ENCODE results near the gene ADAM33. TPM values are rescaled to one million over a fixed set of nuclear protein-coding genes. Genes with fewer than 3 reads are reported as not detected.

The ADAM33 gene
- total RNA-seq, 1 experiment from 2014 or later: not detected

- no peak overlapping the region for H3K27ac ChIP-seq (ENCODE audit: low read depth, low read length)
- H3K9me2 ChIP-seq (ENCODE audit: insufficient read depth): no peaks in the 10 kb centered on the region
- ATAC-seq (no peak), DNase-seq (ENCODE audit: low read depth, low spot score) (no peak)
- H2AFZ ChIP-seq (ENCODE audit: low read depth, low read length, poor library complexity, severe bottlenecking): no peak overlapping the region
- BruUV-seq (replicated peaks): no TSS peak
- intact Hi-C loops (cut with micrococcal nuclease): no loop called here
- TF ChIP-seq YY1 (IDR thresholded peaks at IDR 0.05; ENCODE audit: extremely low read depth, insufficient replicate concordance, low read depth, low read length) (no peak), JUND (IDR thresholded peaks at IDR 0.05) (no peak), MAX (IDR thresholded peaks at IDR 0.05) (no peak), CBX3 (IDR thresholded peaks at IDR 0.05; ENCODE audit: low read depth) (no peak), ZFX (IDR thresholded peaks at IDR 0.05) (no peak), ATF3 (IDR thresholded peaks at IDR 0.05) (no peak), POLR2A (IDR thresholded peaks at IDR 0.05; ENCODE audit: borderline replicate concordance, extremely low read depth, insufficient read depth, insufficient read length) (no peak), CEBPB (IDR thresholded peaks at IDR 0.05; ENCODE audit: low read depth) (no peak), CTCF (IDR thresholded peaks at IDR 0.05 in 2 of 3, conservative IDR thresholded peaks at IDR 0.05 in 1 of 3; ENCODE audit: borderline replicate concordance in 1 of 3, insufficient read depth in 1 of 3, low read depth in 2 of 3, low read length in 2 of 3) (no peak), ZBTB33 (IDR thresholded peaks at IDR 0.05; ENCODE audit: extremely low read depth, insufficient replicate concordance, low read length) (no peak), ELF1 (IDR thresholded peaks at IDR 0.05; ENCODE audit: borderline replicate concordance, low read depth) (no peak)
- no peak overlapping the region for H3K4me3 ChIP-seq (replicated peaks in 1 of 2; ENCODE audit: low read depth in 1 of 2, low read length in 2 of 2)
- POLR2A ChIA-PET: no interaction called here
- no peaks in the 10 kb centered on the region for H3K9me3 ChIP-seq (ENCODE audit: control insufficient read depth in 1 of 2, insufficient read depth in 1 of 2, low read depth in 1 of 2, low read length in 2 of 2)
- no peaks in the 10 kb centered on the region for H3K79me2 ChIP-seq (ENCODE audit: insufficient read depth, low read length)
- peaks cover 5% of the 10 kb centered on the region; the same call in 1 of the 2 replicates for H3K27me3 ChIP-seq (ENCODE audit: insufficient read depth, low read length)
- H3K9ac ChIP-seq (ENCODE audit: low read length): no peak overlapping the region
- no peaks in the 10 kb centered on the region for H4K20me1 ChIP-seq (ENCODE audit: insufficient read depth)
- H3K36me3 ChIP-seq (ENCODE audit: control insufficient read depth in 1 of 2, insufficient read depth in 2 of 2, low read length in 2 of 2): no peaks in the 10 kb centered on the region
- CTCF ChIA-PET: interaction anchor here (1.4 kb wide), 1 partner anchor 37 kb away, joined by 8 read pairs; no protein-coding TSS in a partner anchor
- H3K4me1 ChIP-seq (ENCODE audit: control insufficient read depth in 1 of 2, insufficient read depth in 2 of 2, low read length in 2 of 2): peaks cover 2 to 9% of the 10 kb centered on the region in 2 experiments; a peak in 2 of 4 replicates
- RAD21 ChIA-PET (ENCODE audit: low non-redundant PET in 1 of 2, low total read pairs in 2 of 2, uncharacterized antibody in 2 of 2, unreplicated experiment in 2 of 2): interaction anchor here in 1 of 2 experiments (0.7 kb wide), 1 partner anchor 220 kb away, joined by 3 read pairs; no protein-coding TSS in a partner anchor
- H3K4me2 ChIP-seq (ENCODE audit: low read length): no peak overlapping the region
Measured at GRCh38 chr20:3673221-3674070, 8.4 kb downstream of the ADAM33 start.

All from HCT116 (cell line).